ENCODE measurements around the gene SPACA5B.
"Not testable (repeated sequence)": the region's sequence is repeated elsewhere in the genome, so short reads cannot be mapped to it uniquely, and the experiment has no call there.

SPACA5B gene

DNA sequence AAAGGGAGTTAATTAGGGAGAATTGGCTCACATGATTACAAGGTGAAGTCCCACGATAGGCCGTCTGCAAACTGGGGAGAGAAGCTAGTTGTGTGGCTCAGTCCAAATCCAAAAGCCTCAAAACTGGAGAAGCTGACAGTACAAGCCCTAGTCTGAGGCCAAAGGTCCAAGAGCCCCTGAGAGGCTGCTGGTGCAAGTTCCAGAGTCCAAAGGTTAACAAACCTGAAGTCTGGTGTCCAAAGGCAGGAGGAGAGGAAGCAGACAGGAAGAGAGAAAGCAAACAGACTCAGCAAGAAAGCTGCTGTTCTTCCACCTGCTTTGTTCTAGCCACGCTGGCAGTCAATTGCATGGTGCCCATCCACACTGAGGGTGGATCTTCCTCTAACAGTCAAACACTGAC lies 29.0 kb upstream of the SPACA5B start:
- DNase-seq: no peak
- H2BK120ac ChIP-seq (ENCODE audit: low read depth, low read length): no peak overlapping the region

DNA sequence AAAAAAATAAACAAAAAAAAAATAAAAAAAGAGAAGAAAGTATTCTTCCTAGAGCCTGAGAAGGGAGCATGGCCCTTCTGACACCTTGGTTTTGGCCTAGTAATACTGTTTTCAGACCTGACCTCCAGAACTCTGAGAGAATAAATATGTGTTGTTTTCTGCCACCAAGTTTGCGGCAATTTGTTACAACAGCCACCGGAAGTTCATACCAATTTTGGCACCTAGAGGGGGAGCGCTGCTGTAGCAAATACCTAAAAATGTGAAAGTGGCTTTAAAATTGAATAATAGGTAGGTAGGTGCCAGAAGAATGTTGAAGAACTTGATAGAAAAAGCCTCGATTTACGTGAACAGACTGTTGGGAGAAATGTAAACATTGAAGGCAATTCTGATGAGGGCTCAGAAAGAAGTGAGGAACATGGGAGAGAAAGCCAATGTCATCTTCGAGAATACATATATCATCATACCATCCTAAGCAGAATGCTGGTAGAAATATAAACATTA lies 27.5 kb upstream of the SPACA5B start:
- Histone ChIP-seq H3K27ac (ENCODE audit: low read depth, low read length) (no peak overlapping the region), H2BK5ac (ENCODE audit: low read length) (no peak overlapping the region), H3K23ac (ENCODE audit: low read length) (no peak overlapping the region), H3K4me2 (ENCODE audit: low read length) (no peak overlapping the region), H2BK15ac (replicated peaks; ENCODE audit: low read depth) (no peak overlapping the region), H3K56ac (ENCODE audit: low read length) (no peak overlapping the region), H4K8ac (ENCODE audit: low read depth, low read length) (no peak overlapping the region), H4K5ac (ENCODE audit: low read length) (no peak overlapping the region), H3K79me2 (ENCODE audit: control insufficient read depth, insufficient read depth, low read length) (no peaks in the 10 kb centered on the region), H3K36me3 (ENCODE audit: control insufficient read depth, insufficient read depth, low read length) (no peaks in the 10 kb centered on the region), H3K18ac (ENCODE audit: low read length) (no peak overlapping the region), H3K4ac (ENCODE audit: low read depth, low read length) (no peak overlapping the region), H3K4me3 (ENCODE audit: low read length) (no peak overlapping the region), H3K27me3 (ENCODE audit: insufficient read depth, low read length, poor library complexity) (no peaks in the 10 kb centered on the region), H3K9ac (ENCODE audit: low read length) (no peak overlapping the region), H3K4me1 (ENCODE audit: control insufficient read depth, low read depth, low read length) (no peaks in the 10 kb centered on the region), H2AK5ac (ENCODE audit: low read length) (no peak overlapping the region), H3K79me1 (ENCODE audit: low read length) (no peaks in the 10 kb centered on the region), H2BK120ac (ENCODE audit: low read depth, low read length) (no peak overlapping the region)
- DNase-seq: no peak
- no CpG with 5 or more reads among the region's 6 CpGs for WGBS (ENCODE audit: extremely low coverage, insufficient coverage, low lambda C conversion rate)

More for the DNA sequence above, 29.0 kb upstream of the SPACA5B start:
- Histone ChIP-seq H2BK15ac (replicated peaks; ENCODE audit: low read depth) (no peak overlapping the region), H3K79me1 (ENCODE audit: low read length) (no peaks in the 10 kb centered on the region), H3K4me3 (ENCODE audit: low read length) (no peak overlapping the region), H2AK5ac (ENCODE audit: low read length) (no peak overlapping the region), H4K8ac (ENCODE audit: low read depth, low read length) (no peak overlapping the region), H2BK5ac (ENCODE audit: low read length) (no peak overlapping the region), H3K9ac (ENCODE audit: low read length) (no peak overlapping the region), H3K4ac (ENCODE audit: low read depth, low read length) (no peak overlapping the region), H3K27me3 (ENCODE audit: insufficient read depth, low read length, poor library complexity) (no peaks in the 10 kb centered on the region), H3K18ac (ENCODE audit: low read length) (no peak overlapping the region), H3K56ac (ENCODE audit: low read length) (no peak overlapping the region), H3K4me2 (ENCODE audit: low read length) (no peak overlapping the region), H3K4me1 (ENCODE audit: control insufficient read depth, low read depth, low read length) (no peaks in the 10 kb centered on the region), H3K27ac (ENCODE audit: low read depth, low read length) (no peak overlapping the region), H3K79me2 (ENCODE audit: control insufficient read depth, insufficient read depth, low read length) (no peaks in the 10 kb centered on the region), H4K5ac (ENCODE audit: low read length) (no peak overlapping the region), H3K36me3 (ENCODE audit: control insufficient read depth, insufficient read depth, low read length) (no peaks in the 10 kb centered on the region), H3K23ac (ENCODE audit: low read length) (no peak overlapping the region)
- no CpG with 5 or more reads among the region's 3 CpGs for WGBS (ENCODE audit: extremely low coverage, insufficient coverage, low lambda C conversion rate)

DNA sequence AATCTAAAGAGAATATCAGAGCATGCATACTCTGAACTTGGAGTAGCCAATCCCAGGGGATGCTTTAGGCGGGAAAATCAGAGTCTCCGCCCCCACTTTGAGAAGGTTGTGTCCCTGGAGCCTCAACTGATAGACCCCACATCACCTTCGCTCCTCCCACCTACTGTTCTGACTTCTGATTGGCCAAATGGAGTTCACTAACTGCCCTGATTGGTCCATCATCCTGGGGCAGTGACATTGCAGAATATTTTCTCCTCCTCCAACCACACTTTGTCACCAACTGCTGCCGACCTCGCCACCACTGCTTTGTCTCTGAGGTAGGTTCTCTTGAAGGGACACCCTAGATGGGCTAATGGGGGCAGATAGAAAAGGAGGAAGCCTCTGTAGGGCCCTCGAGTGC lies 22.7 kb upstream of the SPACA5B start:
- Histone ChIP-seq H3K4me3 (ENCODE audit: low read length) (no peak overlapping the region), H3K4me1 (ENCODE audit: control insufficient read depth, low read depth, low read length) (no peaks in the 10 kb centered on the region), H2AK5ac (ENCODE audit: low read length) (no peak overlapping the region), H3K4ac (ENCODE audit: low read depth, low read length) (no peak overlapping the region), H2BK15ac (replicated peaks; ENCODE audit: low read depth) (no peak overlapping the region), H2BK120ac (ENCODE audit: low read depth, low read length) (no peak overlapping the region), H3K4me2 (ENCODE audit: low read length) (no peak overlapping the region), H3K36me3 (ENCODE audit: control insufficient read depth, insufficient read depth, low read length) (no peaks in the 10 kb centered on the region), H3K79me2 (ENCODE audit: control insufficient read depth, insufficient read depth, low read length) (no peaks in the 10 kb centered on the region), H3K9ac (ENCODE audit: low read length) (no peak overlapping the region), H4K5ac (ENCODE audit: low read length) (no peak overlapping the region), H3K27ac (ENCODE audit: low read depth, low read length) (no peak overlapping the region), H2BK5ac (ENCODE audit: low read length) (no peak overlapping the region), H4K8ac (ENCODE audit: low read depth, low read length) (no peak overlapping the region), H3K27me3 (ENCODE audit: insufficient read depth, low read length, poor library complexity) (no peaks in the 10 kb centered on the region), H3K79me1 (ENCODE audit: low read length) (no peaks in the 10 kb centered on the region), H3K18ac (ENCODE audit: low read length) (no peak overlapping the region), H3K56ac (ENCODE audit: low read length) (no peak overlapping the region), H3K23ac (ENCODE audit: low read length) (no peak overlapping the region)
- WGBS (ENCODE audit: extremely low coverage, insufficient coverage, low lambda C conversion rate): no CpG with 5 or more reads among the region's 6 CpGs
- peak; percentile 1 for DNase-seq

DNA sequence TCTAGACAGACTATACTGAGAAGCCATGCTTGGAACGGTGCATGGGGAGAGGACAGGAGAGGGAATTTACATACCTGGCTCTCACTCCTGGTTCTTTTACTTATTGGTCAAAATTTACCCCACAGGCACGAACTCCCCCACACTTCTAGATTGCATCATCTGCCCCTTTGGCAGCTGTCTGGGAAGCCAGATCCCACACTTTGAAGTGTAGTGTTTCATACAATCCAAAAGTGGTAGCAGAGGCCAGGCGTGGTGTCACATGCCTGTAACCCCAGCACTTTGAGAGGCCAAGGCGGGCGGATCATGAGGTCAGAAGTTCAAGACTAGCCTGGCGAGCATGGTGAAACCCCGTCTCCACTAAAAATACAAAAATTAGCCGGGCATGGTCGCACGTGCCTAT lies 5.1 kb upstream of the SPACA5B start:
- not testable (repeated sequence) for DNase-seq; H3K27ac ChIP-seq (ENCODE audit: low read depth, low read length); H3K36me3 ChIP-seq (ENCODE audit: control insufficient read depth, insufficient read depth, low read length); H2BK120ac ChIP-seq (ENCODE audit: low read depth, low read length); H3K9ac ChIP-seq (ENCODE audit: low read length); H3K23ac ChIP-seq (ENCODE audit: low read length); H3K79me2 ChIP-seq (ENCODE audit: control insufficient read depth, insufficient read depth, low read length); H3K4me1 ChIP-seq (ENCODE audit: control insufficient read depth, low read depth, low read length); H3K4ac ChIP-seq (ENCODE audit: low read depth, low read length); H2BK5ac ChIP-seq (ENCODE audit: low read length); H2AK5ac ChIP-seq (ENCODE audit: low read length); H3K4me2 ChIP-seq (ENCODE audit: low read length); H3K56ac ChIP-seq (ENCODE audit: low read length); H3K4me3 ChIP-seq (ENCODE audit: low read length); H4K8ac ChIP-seq (ENCODE audit: low read depth, low read length); H3K18ac ChIP-seq (ENCODE audit: low read length); H4K5ac ChIP-seq (ENCODE audit: low read length); H3K79me1 ChIP-seq (ENCODE audit: low read length); H3K27me3 ChIP-seq (ENCODE audit: insufficient read depth, low read length, poor library complexity); H2BK15ac ChIP-seq (replicated peaks; ENCODE audit: low read depth)
- WGBS (ENCODE audit: extremely low coverage, insufficient coverage, low lambda C conversion rate): no CpG with 5 or more reads among the region's 10 CpGs

DNA sequence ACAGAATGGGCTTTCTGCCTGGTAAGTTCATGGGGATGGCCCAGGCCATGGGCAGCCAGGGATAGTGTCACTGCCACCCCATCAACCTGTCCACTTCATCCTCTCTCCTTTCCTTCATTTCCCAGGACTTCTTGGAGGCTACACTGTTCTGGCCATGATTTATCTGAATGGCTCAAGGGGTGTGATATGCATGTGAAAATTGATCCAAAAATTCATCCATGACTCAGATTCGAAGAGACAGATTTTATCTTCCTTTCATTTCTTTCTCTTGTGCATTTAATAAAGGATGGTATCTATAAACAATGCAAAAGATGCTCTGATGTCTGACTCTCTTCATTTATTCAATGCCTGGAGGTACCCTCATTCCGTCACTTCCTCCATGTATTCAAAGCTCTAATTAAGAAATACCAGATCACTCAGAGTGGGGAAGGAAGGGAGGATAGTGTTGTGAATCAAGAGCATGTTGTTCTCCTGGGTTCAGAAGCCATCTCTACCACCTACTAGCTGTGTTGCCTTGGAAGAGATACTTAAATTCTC lies 1.9 kb downstream of the SPACA5B start:
- H3K27me3 ChIP-seq (ENCODE audit: insufficient read depth, low read length, poor library complexity); H3K79me1 ChIP-seq (ENCODE audit: low read length); H4K8ac ChIP-seq (ENCODE audit: low read depth, low read length); H3K4ac ChIP-seq (ENCODE audit: low read depth, low read length); H2BK15ac ChIP-seq (replicated peaks; ENCODE audit: low read depth); H2BK5ac ChIP-seq (ENCODE audit: low read length); H2BK120ac ChIP-seq (ENCODE audit: low read depth, low read length); H3K79me2 ChIP-seq (ENCODE audit: control insufficient read depth, insufficient read depth, low read length); H3K4me2 ChIP-seq (ENCODE audit: low read length); H3K56ac ChIP-seq (ENCODE audit: low read length); H3K27ac ChIP-seq (ENCODE audit: low read depth, low read length); H3K18ac ChIP-seq (ENCODE audit: low read length); H2AK5ac ChIP-seq (ENCODE audit: low read length); DNase-seq; H3K4me1 ChIP-seq (ENCODE audit: control insufficient read depth, low read depth, low read length); H3K23ac ChIP-seq (ENCODE audit: low read length); H3K4me3 ChIP-seq (ENCODE audit: low read length); H3K9ac ChIP-seq (ENCODE audit: low read length); H4K5ac ChIP-seq (ENCODE audit: low read length); H3K36me3 ChIP-seq (ENCODE audit: control insufficient read depth, insufficient read depth, low read length): not testable (repeated sequence)
- WGBS (ENCODE audit: extremely low coverage, insufficient coverage, low lambda C conversion rate): no CpG with 5 or more reads among the region's 2 CpGs

DNA sequence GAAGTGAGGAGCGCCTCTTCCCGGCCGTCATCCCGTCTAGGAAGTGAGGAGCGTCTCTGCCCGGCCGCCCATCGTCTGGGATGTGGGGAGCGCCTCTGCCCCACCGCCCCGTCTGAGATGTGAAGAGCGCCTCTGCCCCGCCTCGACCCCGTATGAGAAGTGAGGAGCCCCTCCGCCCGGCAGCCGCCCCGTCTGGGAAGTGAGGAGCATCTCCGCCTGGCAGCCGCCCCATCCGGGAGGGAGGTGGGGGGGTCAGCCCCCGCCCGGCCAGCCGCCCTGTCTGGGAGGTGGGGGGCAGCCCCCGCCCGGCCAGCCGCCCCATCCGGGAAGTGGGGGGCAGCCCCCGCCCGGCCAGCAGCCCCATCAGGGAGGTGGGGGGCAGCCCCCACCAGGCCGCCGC lies 8.7 kb downstream of the SPACA5B start:
- not testable (repeated sequence) for H3K4me2 ChIP-seq (ENCODE audit: low read length); H3K79me1 ChIP-seq (ENCODE audit: low read length); H3K27me3 ChIP-seq (ENCODE audit: insufficient read depth, low read length, poor library complexity); H2BK120ac ChIP-seq (ENCODE audit: low read depth, low read length); H3K56ac ChIP-seq (ENCODE audit: low read length); H2BK5ac ChIP-seq (ENCODE audit: low read length); H3K4me1 ChIP-seq (ENCODE audit: control insufficient read depth, low read depth, low read length); H3K4ac ChIP-seq (ENCODE audit: low read depth, low read length); H3K79me2 ChIP-seq (ENCODE audit: control insufficient read depth, insufficient read depth, low read length); DNase-seq; H4K5ac ChIP-seq (ENCODE audit: low read length); H3K9ac ChIP-seq (ENCODE audit: low read length); H3K18ac ChIP-seq (ENCODE audit: low read length); H3K27ac ChIP-seq (ENCODE audit: low read depth, low read length); H3K23ac ChIP-seq (ENCODE audit: low read length); H4K8ac ChIP-seq (ENCODE audit: low read depth, low read length); H2BK15ac ChIP-seq (replicated peaks; ENCODE audit: low read depth); H3K36me3 ChIP-seq (ENCODE audit: control insufficient read depth, insufficient read depth, low read length); H3K4me3 ChIP-seq (ENCODE audit: low read length); H2AK5ac ChIP-seq (ENCODE audit: low read length)
- WGBS (ENCODE audit: extremely low coverage, insufficient coverage, low lambda C conversion rate): no CpG with 5 or more reads among the region's 33 CpGs

Measured in mesendoderm (in vitro differentiated cells).